SU-DHL-6 (cell line): ENCODE data around the gene SH3BGRL3.

Source experiments
- H2AFZ ChIP-seq: fragments of 200-600 bp; sonication (generic); 2 replicates; pipeline ENCODE4 v1.6.1; 2014; ENCODE audit warnings: low read depth, mild to moderate bottlenecking, moderate library complexity, mixed read lengths, antibody characterized with exemption, low read length; ENCODE audit not compliant: severe bottlenecking
- H3F3A ChIP-seq: fragments of 200-600 bp; shearing (Covaris generic); 2 replicates; pipeline ENCODE4 v1.6.0; 2016; ENCODE audit warnings: antibody characterized with exemption, mild to moderate bottlenecking; ENCODE audit not compliant: insufficient read depth
- H3K27ac ChIP-seq: fragments of 200-600 bp; sonication (generic); 2 replicates; pipeline ENCODE4 v1.5.1; 2016; ENCODE audit warnings: low read depth, mild to moderate bottlenecking, low read length, moderate library complexity, mixed read lengths
- H3K27me3 ChIP-seq: fragments of 200-600 bp; sonication (generic), shearing (Covaris generic); 2 replicates; pipeline ENCODE4 v1.6.0; 2014; ENCODE audit warnings: mild to moderate bottlenecking, low read length
- H3K36me3 ChIP-seq: fragments of 200-600 bp; sonication (generic); 2 replicates; pipeline ENCODE4 v1.6.1; 2014; ENCODE audit warnings: mild to moderate bottlenecking, low read length, mixed read lengths
- H3K4me2 ChIP-seq: fragments of 300-600, 200-600 bp; shearing (Covaris generic), sonication (generic); 2 replicates; pipeline ENCODE4 v1.6.0; 2014; ENCODE audit warnings: low read length, low read depth, mild to moderate bottlenecking; ENCODE audit not compliant: poor library complexity, severe bottlenecking
- H3K4me3 ChIP-seq: fragments of 200-600 bp; sonication (generic); 2 replicates; pipeline ENCODE4 v1.5.1; 2014; ENCODE audit warnings: antibody characterized with exemption, low read length, mild to moderate bottlenecking, mixed read lengths; ENCODE audit not compliant: insufficient read depth, poor library complexity, severe bottlenecking
- H3K79me2 ChIP-seq: fragments of 200-600 bp; sonication (generic); 2 replicates; pipeline ENCODE4 v1.6.1; 2014; ENCODE audit warnings: mild to moderate bottlenecking, low read length, moderate library complexity; ENCODE audit not compliant: insufficient read depth
- H3K9ac ChIP-seq: fragments of 200-600 bp; sonication (generic); 2 replicates; pipeline ENCODE4 v1.7.0; 2014; ENCODE audit warnings: mild to moderate bottlenecking, low read length
- H3K9me2 ChIP-seq: fragments of 200-600 bp; sonication (generic); replicated peaks from 2 replicates; pipeline ENCODE4 v1.6.1; 2014; ENCODE audit warnings: low read length; ENCODE audit not compliant: insufficient read depth
- H3K9me3 ChIP-seq: fragments of 200-600 bp; sonication (generic); 2 replicates; pipeline ENCODE4 v1.6.1; 2014; ENCODE audit warnings: low read length, mixed read lengths; ENCODE audit not compliant: insufficient read depth
- H4K20me1 ChIP-seq: fragments of 200-600 bp; sonication (generic); 2 replicates; pipeline ENCODE4 v1.6.1; 2014; ENCODE audit warnings: low read depth, mild to moderate bottlenecking, antibody characterized with exemption, low read length, moderate library complexity, mixed read lengths
- CTCF ChIP-seq: fragments of 200-600 bp; sonication (generic); IDR thresholded peaks from one replicate; pipeline ENCODE4 v1.5.1; 2017; ENCODE audit warnings: antibody characterized with exemption, mild to moderate bottlenecking, low read length, moderate library complexity; ENCODE audit not compliant: insufficient read depth, poor library complexity, severe bottlenecking
- EZH2phosphoT487 ChIP-seq: fragments of 200-600 bp; sonication (generic), shearing (Covaris generic); conservative IDR thresholded peaks from 2 replicates; pipeline ENCODE4 v1.6.1; 2018; ENCODE audit warnings: mild to moderate bottlenecking, antibody characterized with exemption, low read length, moderate library complexity, mixed read lengths

The SH3BGRL3 gene

GRCh38 chr1:26281971-26282370 lies 2.1 kb downstream of the SH3BGRL3 start:
- H3K36me3 ChIP-seq = no peaks in the 10 kb centered on the region
- TF ChIP-seq EZH2phosphoT487 = no peak
- TF ChIP-seq CTCF = no peak
- H2AFZ ChIP-seq = no peak overlapping the region
- H3F3A ChIP-seq = peaks cover 30% of the 10 kb centered on the region
- no peaks in the 10 kb centered on the region for H3K9me3 ChIP-seq
- H3K4me3 ChIP-seq = no peak overlapping the region
- H3K4me2 ChIP-seq = no peak overlapping the region
- H3K9me2 ChIP-seq = no peaks in the 10 kb centered on the region
- no peak overlapping the region for H3K9ac ChIP-seq
- H3K27me3 ChIP-seq = no peaks in the 10 kb centered on the region
- H3K27ac ChIP-seq = peak overlapping the region; percentile 36; the same call in 1 of the 2 replicates
- H3K79me2 ChIP-seq = peaks cover 4% of the 10 kb centered on the region; the same call in 1 of the 2 replicates
- no peaks in the 10 kb centered on the region; the same call in 1 of the 2 replicates for H4K20me1 ChIP-seq

- Histone ChIP-seq H2AFZ (no peak overlapping the region), H3K4me2 (no peak overlapping the region), H3K9me3 (no peaks in the 10 kb centered on the region), H3K27ac (no peak overlapping the region), H4K20me1 (no peaks in the 10 kb centered on the region; the same call in 1 of the 2 replicates), H3K4me3 (no peak overlapping the region), H3K36me3 (no peaks in the 10 kb centered on the region), H3F3A (peaks cover 35% of the 10 kb centered on the region), H3K9me2 (no peaks in the 10 kb centered on the region), H3K27me3 (no peaks in the 10 kb centered on the region), H3K79me2 (peaks cover 4% of the 10 kb centered on the region; the same call in 1 of the 2 replicates), H3K9ac (no peak overlapping the region)
- TF ChIP-seq EZH2phosphoT487 = no peak
- no peak for TF ChIP-seq CTCF
Measured at GRCh38 chr1:26282401-26282918, 2.6 kb downstream of the SH3BGRL3 start.

- H3K9me2 ChIP-seq = no peaks in the 10 kb centered on the region
- H3K27me3 ChIP-seq = no peaks in the 10 kb centered on the region
- H3K4me2 ChIP-seq = no peak overlapping the region
- H3F3A ChIP-seq = peaks cover 37% of the 10 kb centered on the region
- H3K9me3 ChIP-seq = no peaks in the 10 kb centered on the region
- H3K9ac ChIP-seq = no peak overlapping the region
- no peak overlapping the region for H3K27ac ChIP-seq
- H2AFZ ChIP-seq = no peak overlapping the region
- no peak overlapping the region for H3K4me3 ChIP-seq
- TF ChIP-seq EZH2phosphoT487 (no peak), CTCF (no peak)
- H3K79me2 ChIP-seq = peaks cover 4% of the 10 kb centered on the region; the same call in 1 of the 2 replicates
- H4K20me1 ChIP-seq = no peaks in the 10 kb centered on the region; the same call in 1 of the 2 replicates
- no peaks in the 10 kb centered on the region for H3K36me3 ChIP-seq
Measured at GRCh38 chr1:26283279-26283853, 3.5 kb downstream of the SH3BGRL3 start.
